ENCODE data around the gene TBC1D9B.

TBC1D9B gene

DNA sequence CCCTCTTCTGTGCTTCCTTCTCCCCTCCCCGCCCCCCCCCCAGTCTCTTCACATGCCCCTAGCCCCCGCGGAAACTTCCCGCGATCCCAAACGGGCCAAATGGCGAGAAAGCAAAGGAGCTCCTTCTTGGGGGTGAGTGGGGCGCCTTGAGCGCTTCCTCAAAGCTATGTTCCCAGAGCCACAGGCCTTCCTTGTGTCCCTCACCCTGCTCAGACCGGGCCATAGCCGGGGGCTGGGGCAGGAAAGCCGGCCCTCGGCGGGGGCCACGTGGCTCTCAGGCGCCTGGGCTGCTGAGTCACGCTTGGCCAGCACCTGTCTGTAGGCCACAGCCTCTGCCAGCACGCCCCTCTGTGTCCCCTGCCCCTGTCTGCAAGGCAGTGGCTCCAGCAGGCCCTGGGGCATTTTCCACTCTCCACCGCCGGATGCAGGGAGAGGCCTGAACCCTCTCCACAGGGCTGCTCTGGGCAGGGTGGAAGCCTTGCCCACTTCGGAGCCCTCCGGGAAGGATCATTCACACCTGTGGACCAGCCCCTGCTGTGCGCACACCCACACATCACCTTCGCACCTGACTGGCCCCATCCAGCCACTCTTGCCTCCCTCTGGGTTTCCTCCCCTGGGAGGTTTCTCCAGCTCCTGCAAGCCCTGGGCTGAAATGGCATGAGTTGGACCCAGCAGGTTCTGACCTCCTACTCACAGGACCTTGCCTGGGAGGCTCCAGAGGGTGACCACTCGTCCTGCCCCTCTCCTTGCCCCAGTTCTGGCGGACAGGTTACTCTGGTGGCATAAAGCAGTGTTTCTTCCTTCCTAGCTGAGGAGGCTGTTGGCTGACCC, 88.2 kb downstream of the TBC1D9B start:
- DNase-seq = no peak

DNA sequence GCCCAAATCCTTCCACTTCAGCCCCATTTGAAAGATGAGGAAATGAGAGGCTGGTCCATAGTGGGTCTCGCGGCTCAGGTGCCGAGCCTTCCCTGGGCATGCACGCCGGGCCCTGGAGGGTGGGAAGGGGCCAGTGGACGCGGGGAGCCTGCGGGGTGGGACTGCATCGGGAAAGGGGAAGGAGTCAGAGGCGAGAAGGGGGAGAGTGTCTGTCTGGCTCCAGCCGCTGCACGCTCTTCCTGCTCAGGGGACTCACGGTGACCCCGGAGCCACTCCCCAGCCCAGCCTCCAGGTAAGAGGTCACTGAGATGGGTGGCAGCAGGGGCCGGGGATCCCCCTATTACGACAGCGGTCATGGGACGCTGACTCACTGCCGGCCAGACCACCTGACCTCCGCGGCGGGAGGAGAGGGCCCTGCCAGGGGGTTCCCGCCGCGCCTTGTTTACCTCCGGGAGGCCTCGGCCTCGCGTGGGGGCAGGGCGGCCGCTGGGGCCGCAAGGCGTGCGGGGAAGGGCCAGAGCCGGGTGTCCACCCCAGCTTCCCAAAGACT, 88.9 kb downstream of the TBC1D9B start:
- peak; percentile 52 for DNase-seq

DNA sequence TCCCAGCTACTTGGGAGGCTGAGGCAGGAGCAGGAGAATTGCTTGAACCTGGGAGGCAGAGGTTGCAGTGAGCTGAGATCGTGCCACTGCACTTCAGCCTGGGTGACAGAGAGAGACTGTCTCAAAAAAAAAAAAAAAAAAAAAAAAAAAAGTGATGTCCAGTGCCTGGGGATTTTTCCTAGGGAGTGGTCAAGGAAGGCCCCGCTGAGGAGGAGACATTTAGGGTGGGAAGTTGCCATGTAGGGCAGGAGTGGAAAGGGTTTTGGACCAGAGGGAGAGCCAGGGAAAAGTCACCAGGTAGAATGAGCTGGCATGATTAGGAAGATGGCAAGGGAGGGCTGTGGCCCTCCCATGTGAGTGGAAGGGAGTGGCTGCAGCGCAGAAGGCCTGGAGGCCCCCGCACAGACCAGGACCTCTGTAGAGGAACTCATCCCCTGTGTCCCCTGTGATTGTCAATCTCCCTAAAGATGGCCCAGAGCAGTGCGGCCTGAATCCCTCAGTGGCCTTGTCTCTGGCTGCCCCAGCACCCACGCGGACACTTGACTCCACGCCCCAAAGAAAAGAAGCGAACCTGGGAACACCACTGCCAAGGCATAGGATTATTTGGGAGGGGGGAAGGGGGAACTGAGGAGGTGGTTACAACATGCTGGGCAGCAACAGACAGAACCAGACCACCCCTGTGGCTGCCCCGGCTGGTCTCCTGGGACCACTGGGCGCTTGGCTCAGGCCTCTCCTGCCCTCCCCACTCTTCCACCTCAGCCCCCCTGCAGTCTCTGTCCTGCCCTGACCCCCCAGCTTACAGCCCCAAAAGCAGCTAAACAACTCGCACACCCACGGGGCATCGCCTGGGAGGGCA, 89.6 kb downstream of the TBC1D9B start:
- no peak for DNase-seq

DNA sequence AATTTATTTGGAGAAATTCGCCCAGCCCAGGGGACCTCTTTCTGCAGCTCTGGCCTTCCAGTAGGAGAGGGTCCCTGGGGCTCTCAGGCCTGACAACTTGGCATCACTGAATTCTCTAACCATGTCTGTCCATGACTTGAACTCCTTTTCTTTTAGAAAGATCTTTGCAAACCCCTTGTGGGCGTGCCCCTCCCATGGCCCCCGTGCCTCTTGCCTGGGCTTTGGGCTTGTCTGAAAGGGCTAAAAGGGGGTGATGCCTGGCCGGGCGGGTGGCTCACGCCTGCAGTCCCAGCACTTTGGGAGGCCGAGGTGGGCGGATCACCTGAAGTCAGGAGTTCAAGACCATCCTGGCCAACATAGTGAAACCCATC, 90.2 kb downstream of the TBC1D9B start:
- no peak for DNase-seq

DNA sequence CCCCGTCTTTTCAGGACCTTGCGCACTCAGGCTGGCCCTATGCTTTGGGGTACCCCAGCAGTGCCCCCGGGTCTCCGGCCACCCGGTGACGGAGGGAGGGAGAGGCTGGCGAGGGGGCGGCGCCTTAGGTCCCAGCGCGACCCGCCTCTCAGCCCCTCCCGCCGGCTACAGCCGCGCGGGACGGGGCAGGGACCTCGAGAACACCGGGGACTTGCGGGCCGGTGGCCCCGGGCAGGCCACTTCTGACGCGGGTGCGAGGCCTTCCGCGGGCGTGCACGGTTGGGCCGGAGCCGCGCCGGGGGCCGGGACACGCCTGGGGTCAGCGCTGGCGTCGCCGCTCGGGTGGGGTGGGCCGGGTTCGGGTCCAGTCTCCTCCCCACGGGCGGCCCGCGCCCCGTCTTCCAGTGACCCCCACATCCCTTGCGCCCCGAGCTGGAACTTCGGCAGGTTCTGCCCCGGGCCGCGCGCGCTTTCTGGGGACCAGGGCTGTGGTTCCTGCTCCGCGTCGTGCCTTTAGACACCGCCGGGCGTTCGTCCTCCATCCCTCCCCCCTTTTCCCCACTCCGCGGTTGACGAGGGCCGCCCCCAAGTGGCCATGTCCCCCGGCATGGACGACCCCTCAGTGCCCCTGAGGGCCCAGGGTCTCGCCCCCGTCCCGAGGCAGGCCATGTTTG, 90.8 kb downstream of the TBC1D9B start:
- no peak for DNase-seq

DNA sequence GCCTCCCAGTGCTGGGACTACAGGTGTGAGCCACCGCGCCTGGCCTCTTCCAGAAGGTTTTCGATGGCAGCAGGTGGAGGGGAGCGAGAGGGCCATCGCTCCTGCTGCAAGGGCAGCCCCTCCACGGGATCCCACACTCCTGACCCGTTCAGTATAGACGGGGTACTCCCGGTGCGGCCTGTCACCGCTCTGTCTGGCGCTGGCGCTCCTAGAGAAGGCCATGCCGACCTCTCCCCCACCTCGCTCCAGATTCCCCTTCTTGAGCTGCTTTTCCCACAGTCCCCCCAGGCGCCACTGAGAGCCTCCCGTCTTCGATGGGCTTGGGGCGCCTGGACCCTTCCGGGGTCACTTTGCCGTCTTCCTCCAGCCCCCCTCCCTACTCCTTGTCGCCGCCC, 91.3 kb downstream of the TBC1D9B start:
- DNase-seq = no peak

DNA sequence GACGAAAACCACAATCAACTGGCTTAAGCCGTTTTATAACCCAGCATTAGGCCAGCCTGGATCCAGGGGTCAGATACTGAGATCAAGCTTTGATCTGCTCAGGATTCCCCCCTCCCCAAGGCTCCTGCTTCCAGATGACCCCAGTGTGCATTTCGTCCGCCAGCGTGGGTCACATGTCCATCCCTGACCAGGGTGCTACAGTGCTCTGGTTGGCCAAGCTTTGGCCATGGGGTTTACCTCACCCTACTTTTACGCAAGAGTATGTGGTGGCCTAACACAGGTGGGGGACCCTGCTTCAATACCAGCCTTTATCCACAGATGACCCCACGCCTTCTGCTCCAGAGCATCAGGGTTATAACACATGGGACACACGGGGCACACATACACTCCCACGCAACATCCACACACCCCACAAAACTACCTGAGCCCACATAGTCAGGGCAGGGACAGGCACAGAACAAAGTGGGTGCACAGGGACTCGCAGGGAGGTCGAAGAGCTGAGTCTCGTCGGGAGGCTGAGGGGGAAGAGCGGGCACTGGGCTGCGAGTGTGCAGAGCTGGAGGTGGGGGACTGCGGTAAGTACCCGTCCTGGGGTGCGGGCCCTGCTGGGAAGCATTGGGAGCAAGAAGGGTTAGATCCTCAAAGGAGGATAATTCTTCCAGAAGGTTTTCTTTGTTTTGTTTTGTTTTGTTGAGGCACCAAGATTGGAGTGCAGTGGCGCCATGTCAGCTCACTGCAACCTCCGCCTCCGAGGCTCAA, 92.0 kb downstream of the TBC1D9B start:
- DNase-seq = no peak

DNA sequence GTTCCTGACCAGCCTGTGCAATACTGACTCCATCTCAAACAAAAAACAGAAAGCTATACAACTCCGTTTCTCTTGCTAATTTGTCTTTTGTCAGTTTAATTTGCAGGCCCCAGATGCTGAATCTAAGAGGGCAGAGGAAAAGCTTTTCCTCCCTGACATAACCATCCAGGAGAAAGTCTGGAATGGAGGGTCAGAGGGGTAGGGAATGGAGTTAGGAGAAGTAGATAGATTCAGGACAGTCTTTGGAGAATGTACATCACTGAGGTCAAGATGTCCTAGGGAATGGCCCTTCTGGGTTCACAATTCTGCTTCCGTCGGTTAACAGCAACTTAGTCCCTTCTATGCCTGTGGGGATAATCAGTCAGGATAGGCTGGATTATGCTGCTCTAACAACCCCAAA, 93.6 kb downstream of the TBC1D9B start:
- DNase-seq = no peak

DNA sequence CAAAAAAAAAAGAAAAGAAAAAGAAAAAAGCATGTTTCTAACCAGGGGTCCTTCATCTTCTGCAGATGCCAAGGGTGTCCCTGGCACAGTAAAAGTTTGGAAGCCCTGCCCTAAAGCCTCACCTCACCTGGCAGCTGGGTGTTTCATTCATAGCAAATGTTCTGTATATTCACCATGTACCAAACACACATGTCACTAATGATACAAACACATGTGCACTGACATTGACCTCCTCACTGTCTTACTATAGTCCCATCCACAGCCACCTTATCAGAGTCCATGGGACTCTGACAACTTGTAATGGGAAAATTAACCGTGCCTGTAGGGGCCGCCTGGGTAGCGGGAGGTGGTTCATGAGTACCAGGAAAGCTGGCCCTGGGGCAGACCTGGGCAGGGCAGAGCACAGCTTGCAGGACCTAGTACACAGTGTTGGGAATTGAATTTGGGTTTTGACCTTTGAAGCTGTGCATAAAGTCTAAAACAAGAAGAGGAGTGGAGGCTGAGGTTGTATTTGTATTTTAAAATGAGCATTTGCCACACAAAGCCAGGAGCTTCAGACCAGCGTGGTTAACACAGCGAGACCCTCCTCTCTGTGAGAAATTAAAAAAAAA, 94.6 kb downstream of the TBC1D9B start:
- no peak for DNase-seq

DNA sequence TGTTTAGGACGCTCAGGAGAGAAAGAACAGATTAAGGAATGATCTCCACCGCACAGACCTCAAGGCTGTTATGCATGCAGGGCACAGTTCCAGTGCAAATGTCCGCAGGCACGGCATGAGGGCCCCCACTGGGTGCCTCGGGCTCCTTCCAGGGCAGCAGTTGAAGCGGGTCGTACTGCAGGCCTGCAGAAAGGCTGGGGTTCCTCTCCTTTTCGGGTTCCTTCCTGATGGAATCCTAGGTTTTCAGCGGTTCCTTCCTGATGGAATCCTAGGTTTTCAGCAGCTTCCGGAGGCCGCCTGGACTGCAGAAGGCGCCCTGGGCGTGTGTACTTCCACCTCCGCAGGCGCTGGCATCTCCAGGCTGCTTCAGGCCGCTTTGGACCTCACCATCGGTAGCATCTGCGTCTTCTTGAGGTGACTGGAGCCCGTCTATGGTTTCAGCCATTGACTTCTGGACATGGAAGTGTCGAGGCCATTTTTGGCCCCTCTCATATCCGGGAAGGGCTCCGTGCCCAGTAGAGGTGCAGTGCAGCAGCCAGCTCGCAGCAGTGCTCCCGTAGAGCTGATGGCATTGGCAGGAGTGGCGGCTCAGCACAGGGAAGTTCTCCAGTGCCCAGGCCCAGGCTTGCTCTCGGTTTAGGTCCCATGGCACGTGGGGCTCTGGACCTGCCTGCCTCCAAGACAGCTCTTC, 95.4 kb downstream of the TBC1D9B start:
- DNase-seq = no peak

All from NCI-H1048 (cell line).